HG03575 (cell line): ENCODE results near the gene HLA-DQA1.

ENCODE experiments used
- ATAC-seq: cut with Tn5 transposase; IDR thresholded peaks from one replicate; pipeline ENCODE4 v1.9.1; 2021; ENCODE audit not compliant: unreplicated experiment, insufficient number of reproducible peaks, low FRiP score; ENCODE audit errors: extremely low read depth

Gene HLA-DQA1

GRCh38 chr6:32680055-32680454 lies 42.8 kb downstream of the HLA-DQA1 start:
- no peak for ATAC-seq

DNA sequence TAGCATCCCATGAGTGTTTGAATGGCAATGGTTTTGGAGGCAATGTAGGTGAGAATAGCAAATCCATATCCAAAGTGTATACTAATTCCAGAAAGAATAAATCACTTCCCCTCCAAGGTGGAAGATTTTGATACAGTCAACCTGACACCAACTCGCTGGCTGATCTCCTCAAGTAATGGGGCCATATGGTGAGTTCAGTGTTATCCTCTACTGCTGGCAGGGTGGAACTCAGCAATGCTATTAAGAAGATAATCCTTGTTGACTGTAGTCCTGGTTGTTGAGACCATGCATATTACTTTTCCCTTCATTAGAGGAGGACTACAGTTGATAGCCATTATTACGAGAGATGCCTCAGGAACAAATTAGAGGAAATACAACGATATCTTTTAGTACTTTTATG lies 47.0 kb downstream of the HLA-DQA1 start:
- ATAC-seq, result no peak

DNA sequence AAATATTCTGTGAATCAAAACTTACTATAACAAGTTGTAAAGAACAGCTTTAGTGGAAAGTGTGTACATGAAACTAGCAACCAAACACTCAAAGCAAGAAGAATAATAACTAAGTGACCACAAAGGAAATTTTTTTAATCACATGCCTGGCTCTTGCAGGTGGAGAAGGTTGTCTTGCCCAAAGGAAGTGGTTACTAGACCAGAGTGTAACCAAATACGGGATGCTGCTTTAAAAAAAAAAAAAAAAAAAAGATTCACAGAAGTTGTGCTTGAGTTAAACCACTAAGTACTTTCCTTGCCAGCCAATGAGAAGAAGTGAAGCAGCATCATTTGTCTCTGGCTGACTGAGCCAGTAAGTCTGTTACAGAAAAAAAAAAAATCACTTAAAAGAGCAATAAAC lies 48.4 kb downstream of the HLA-DQA1 start:
- peak; percentile 51 for ATAC-seq

DNA sequence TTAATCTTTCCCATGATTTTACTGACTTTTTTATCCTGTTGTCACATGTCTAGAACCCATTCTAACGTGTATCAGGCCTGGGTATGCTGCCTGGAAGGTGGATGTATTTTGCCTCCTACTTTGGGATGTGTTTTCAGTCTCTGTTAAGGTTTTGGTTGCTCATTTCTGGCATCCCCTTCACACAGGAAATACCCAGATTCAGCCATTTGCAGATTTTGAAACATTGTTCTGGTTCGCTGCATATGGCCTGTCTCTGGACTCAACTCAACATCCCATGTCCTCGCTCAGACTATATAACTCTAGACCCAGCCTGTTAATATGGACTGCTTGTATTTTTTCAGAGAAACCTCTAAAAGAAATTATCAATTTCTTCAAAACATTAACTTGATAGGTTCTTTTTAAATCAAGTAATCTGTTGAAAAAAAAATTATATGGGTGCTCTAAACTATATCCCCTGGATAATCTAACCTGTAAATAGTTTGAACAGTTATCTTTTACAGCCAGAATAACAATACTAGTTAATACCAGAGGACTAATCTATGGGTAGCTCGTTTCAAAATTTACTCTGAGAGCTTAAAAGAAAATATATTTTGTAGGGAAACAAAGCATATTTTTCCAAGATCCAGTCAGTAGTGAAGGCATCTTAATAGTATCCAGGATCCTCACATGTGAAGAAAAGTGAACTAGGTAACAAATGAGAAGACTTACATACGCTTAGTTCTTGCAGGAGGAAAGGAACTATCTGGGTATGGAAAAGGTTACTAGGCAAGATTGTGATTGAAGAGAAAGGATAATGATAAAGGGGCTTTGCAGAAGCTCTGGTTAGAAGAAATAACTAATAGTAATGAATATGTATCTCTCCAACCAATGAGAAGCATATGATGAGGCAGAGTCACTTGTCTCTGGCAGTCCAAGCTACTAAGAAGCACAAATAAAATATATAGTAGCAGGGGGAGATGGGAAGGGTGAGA lies 52.6 kb downstream of the HLA-DQA1 start:
- no peak for ATAC-seq

DNA sequence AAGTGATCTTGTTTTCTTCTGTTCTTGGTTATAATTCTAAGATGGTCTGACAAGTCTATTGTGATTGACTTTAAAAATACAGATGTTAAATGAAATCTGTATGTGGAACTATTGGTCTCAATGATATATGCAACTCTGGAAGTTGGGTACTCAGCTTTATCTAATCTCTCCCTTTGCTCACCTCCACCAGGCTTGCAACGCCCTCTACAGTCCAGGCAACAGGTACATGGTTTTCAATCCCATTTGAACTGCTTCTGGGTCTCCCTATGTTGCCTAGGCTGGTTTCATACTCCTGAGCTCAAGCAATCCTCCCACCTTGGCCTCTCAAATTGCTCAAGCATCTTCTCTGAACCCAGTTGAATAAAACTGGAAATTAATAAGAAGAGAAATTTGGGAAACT lies 54.8 kb downstream of the HLA-DQA1 start:
- ATAC-seq, result no peak
